NCI-H1694 treated with DMSO at 0.1 percent for 48 hours (cell line): ENCODE data around the gene YY1.
A peak's percentile ranks its signal among the peaks of the same experiment; 100 is the strongest.
"Not testable (repeated sequence)": the region's sequence is repeated elsewhere in the genome, so short reads cannot be mapped to it uniquely, and the experiment has no call there.

ENCODE experiments used
- DNase-seq: peaks from one replicate; lab custom pipeline; 2025; lab: John Stamatoyannopoulos, UW

The YY1 gene

GRCh38 chr14:100297320-100298300, 58.7 kb downstream of the YY1 start:
- DNase-seq = no peak

- DNase-seq = no peak
Observed at GRCh38 chr14:100298551-100299237, 59.8 kb downstream of the YY1 start.

- no peak for DNase-seq
Observed at GRCh38 chr14:100299238-100299560, 60.3 kb downstream of the YY1 start.

- no peak for DNase-seq
Observed at GRCh38 chr14:100302616-100303015, 63.7 kb downstream of the YY1 start.

GRCh38 chr14:100303179-100303578, 64.2 kb downstream of the YY1 start:
- DNase-seq = peak; percentile 26

GRCh38 chr14:100303925-100304324, 65.0 kb downstream of the YY1 start:
- no peak for DNase-seq

- DNase-seq = peak; percentile 54
Observed at GRCh38 chr14:100304825-100305323, 65.9 kb downstream of the YY1 start.

- DNase-seq = no peak
Observed at GRCh38 chr14:100305324-100306100, 66.6 kb downstream of the YY1 start.

GRCh38 chr14:100306101-100306997, 67.4 kb downstream of the YY1 start, which contains the start of gene SLC25A29:
SLC25A29 (minus strand) TSS chr14:100306444; CDS start chr14:100306232, 212 bp downstream.
- peak; percentile 87 for DNase-seq

GRCh38 chr14:100306998-100307765, 68.2 kb downstream of the YY1 start:
- no peak for DNase-seq

- peak; percentile 31 for DNase-seq
Observed at GRCh38 chr14:100307766-100308426, 69.0 kb downstream of the YY1 start.

- DNase-seq = not testable (repeated sequence)
Observed at GRCh38 chr14:100308427-100308792, 69.5 kb downstream of the YY1 start.

GRCh38 chr14:100309028-100309737, 70.2 kb downstream of the YY1 start:
- no peak for DNase-seq

- not testable (repeated sequence) for DNase-seq
Observed at GRCh38 chr14:100312110-100312876, 73.3 kb downstream of the YY1 start.

- no peak for DNase-seq
Observed at GRCh38 chr14:100312877-100313400, 74.0 kb downstream of the YY1 start.

GRCh38 chr14:100313464-100314230, 74.7 kb downstream of the YY1 start:
- DNase-seq = no peak

GRCh38 chr14:100314724-100315123, 75.8 kb downstream of the YY1 start:
- DNase-seq = no peak
